ENCODE measurements around the gene SLC6A13. TPM values are rescaled to one million over a fixed set of nuclear protein-coding genes. Genes with fewer than 3 reads are reported as not detected.

Gene SLC6A13
- total and polyA plus RNA-seq, 2 donors (not counting 1 experiment from before 2014, with no cell fraction given): 0.22 to 0.54 TPM

DNA sequence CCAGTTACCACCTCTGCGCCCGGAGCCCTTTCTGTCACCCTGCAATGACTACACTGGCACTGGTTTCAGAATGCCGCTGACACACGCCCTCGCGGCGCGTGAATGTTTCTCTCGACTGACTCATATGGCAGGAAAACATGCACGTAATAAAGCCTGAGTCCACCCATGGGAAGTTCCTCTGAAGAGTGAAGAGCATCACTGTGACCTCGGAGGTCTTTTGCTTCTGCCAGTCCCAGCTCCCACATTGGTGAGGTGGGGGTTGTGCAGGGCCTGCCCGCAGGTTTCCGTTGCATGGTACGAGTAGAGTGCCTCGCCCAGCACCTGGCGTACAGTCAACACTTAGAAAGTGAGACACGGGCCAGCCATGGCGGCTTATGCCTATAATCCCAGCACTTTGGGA is 37.6 kb downstream of the SLC6A13 start:
- Histone ChIP-seq H3K4me3 (ENCODE audit: control extremely low read depth in 1 of 5, extremely low read depth in 1 of 5, insufficient read depth in 1 of 5, low read depth in 2 of 5, low read length in 4 of 5) (no peak overlapping the region), H3K27ac (ENCODE audit: low read length in 2 of 2) (no peak overlapping the region), H3K9me3 (ENCODE audit: control extremely low read depth in 1 of 3, control insufficient read depth in 2 of 3, insufficient read depth in 1 of 3, low read length in 2 of 3) (no peaks in the 10 kb centered on the region), H3K4me1 (ENCODE audit: control insufficient read depth in 2 of 2, insufficient read depth in 2 of 2, low read length in 2 of 2) (no peaks in the 10 kb centered on the region), H3K9ac (ENCODE audit: low read length) (no peak overlapping the region), H3K79me2 (ENCODE audit: control insufficient read depth, insufficient read depth, low read length) (no peaks in the 10 kb centered on the region), H3K27me3 (replicated peaks in 1 of 4; ENCODE audit: control extremely low read depth in 1 of 4, control insufficient read depth in 3 of 4, insufficient read depth in 4 of 4, low read length in 3 of 4) (no peaks in the 10 kb centered on the region), H3K4me2 (replicated peaks; ENCODE audit: low read depth, low read length, poor library complexity, severe bottlenecking) (no peak overlapping the region), H3K36me3 (replicated peaks in 1 of 2; ENCODE audit: control extremely low read depth in 1 of 2, control insufficient read depth in 1 of 2, extremely low read depth in 1 of 2, insufficient read depth in 2 of 2, low read length in 1 of 2) (no peaks in the 10 kb centered on the region), H2AFZ (ENCODE audit: insufficient read depth, low read depth, low read length, poor library complexity, severe bottlenecking) (no peak overlapping the region), H4K20me1 (ENCODE audit: control insufficient read depth, insufficient read depth, low read length, poor library complexity, severe bottlenecking) (no peaks in the 10 kb centered on the region)
- CTCF ChIA-PET: no interaction called here
- Mint-ChIP-seq H3K27ac (no peak overlapping the region), H3K4me1 (no peaks in the 10 kb centered on the region), H3K9me3 (ENCODE audit: insufficient read depth) (no peaks in the 10 kb centered on the region), H3K27me3 (peaks cover 24% of the 10 kb centered on the region), H3K4me3 (no peak overlapping the region)
- DNase-seq (no peak), ATAC-seq (ENCODE audit: low read depth) (no peak)
- POLR2A ChIA-PET: no interaction called here
- WGBS (ENCODE audit: insufficient coverage): 89% methylated on average over 13 of the region's 18 CpGs
- intact Hi-C loops (cut with micrococcal nuclease): no loop called here
- no peak for TF ChIP-seq EZH2 (IDR thresholded peaks at IDR 0.05; ENCODE audit: borderline replicate concordance, insufficient read depth, low read depth, low read length, poor library complexity, severe bottlenecking)
- TF ChIP-seq, protein P1, sequence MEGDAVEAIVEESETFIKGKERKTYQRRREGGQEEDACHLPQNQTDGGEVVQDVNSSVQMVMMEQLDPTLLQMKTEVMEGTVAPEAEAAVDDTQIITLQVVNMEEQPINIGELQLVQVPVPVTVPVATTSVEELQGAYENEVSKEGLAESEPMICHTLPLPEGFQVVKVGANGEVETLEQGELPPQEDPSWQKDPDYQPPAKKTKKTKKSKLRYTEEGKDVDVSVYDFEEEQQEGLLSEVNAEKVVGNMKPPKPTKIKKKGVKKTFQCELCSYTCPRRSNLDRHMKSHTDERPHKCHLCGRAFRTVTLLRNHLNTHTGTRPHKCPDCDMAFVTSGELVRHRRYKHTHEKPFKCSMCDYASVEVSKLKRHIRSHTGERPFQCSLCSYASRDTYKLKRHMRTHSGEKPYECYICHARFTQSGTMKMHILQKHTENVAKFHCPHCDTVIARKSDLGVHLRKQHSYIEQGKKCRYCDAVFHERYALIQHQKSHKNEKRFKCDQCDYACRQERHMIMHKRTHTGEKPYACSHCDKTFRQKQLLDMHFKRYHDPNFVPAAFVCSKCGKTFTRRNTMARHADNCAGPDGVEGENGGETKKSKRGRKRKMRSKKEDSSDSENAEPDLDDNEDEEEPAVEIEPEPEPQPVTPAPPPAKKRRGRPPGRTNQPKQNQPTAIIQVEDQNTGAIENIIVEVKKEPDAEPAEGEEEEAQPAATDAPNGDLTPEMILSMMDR (IDR thresholded peaks at IDR 0.05): no peak

DNA sequence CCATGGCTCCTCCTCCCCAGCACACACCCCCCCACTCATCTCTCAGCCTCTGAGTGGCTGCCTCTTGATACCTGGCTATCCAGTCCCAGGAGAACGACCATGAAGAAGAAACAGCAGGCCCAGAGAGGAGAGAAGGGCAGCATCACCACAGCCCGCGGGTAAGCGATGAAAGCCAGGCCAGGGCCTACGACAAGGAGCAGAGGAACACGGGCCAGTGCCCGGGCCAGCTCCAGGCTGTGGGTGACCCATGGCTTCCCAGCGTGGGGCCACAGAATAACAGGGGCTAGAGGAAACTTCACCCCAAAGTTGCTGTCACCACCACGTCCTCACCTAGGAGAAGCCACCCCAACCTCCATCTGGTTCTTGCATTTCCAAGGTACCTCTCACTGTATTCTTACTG is 38.3 kb downstream of the SLC6A13 start:
- Histone ChIP-seq H4K20me1 (ENCODE audit: control insufficient read depth, insufficient read depth, low read length, poor library complexity, severe bottlenecking) (no peaks in the 10 kb centered on the region), H3K9ac (ENCODE audit: low read length) (no peak overlapping the region), H3K4me3 (ENCODE audit: control extremely low read depth in 1 of 5, extremely low read depth in 1 of 5, insufficient read depth in 1 of 5, low read depth in 2 of 5, low read length in 4 of 5) (no peak overlapping the region), H3K4me2 (replicated peaks; ENCODE audit: low read depth, low read length, poor library complexity, severe bottlenecking) (no peak overlapping the region), H3K9me3 (ENCODE audit: control extremely low read depth in 1 of 3, control insufficient read depth in 2 of 3, insufficient read depth in 1 of 3, low read length in 2 of 3) (no peaks in the 10 kb centered on the region), H3K36me3 (replicated peaks in 1 of 2; ENCODE audit: control extremely low read depth in 1 of 2, control insufficient read depth in 1 of 2, extremely low read depth in 1 of 2, insufficient read depth in 2 of 2, low read length in 1 of 2) (no peaks in the 10 kb centered on the region), H3K4me1 (ENCODE audit: control insufficient read depth in 2 of 2, insufficient read depth in 2 of 2, low read length in 2 of 2) (no peaks in the 10 kb centered on the region), H2AFZ (ENCODE audit: insufficient read depth, low read depth, low read length, poor library complexity, severe bottlenecking) (no peak overlapping the region), H3K79me2 (ENCODE audit: control insufficient read depth, insufficient read depth, low read length) (no peaks in the 10 kb centered on the region), H3K27ac (ENCODE audit: low read length in 2 of 2) (no peak overlapping the region), H3K27me3 (replicated peaks in 1 of 4; ENCODE audit: control extremely low read depth in 1 of 4, control insufficient read depth in 3 of 4, insufficient read depth in 4 of 4, low read length in 3 of 4) (no peaks in the 10 kb centered on the region)
- no peaks in the 10 kb centered on the region for H3K4me1 Mint-ChIP-seq
- DNase-seq (no peak), ATAC-seq (ENCODE audit: low read depth) (no peak)
- peaks cover 18% of the 10 kb centered on the region for H3K27me3 Mint-ChIP-seq
- TF ChIP-seq, protein P1 (IDR thresholded peaks at IDR 0.05): no peak
- no peak for TF ChIP-seq EZH2 (IDR thresholded peaks at IDR 0.05; ENCODE audit: borderline replicate concordance, insufficient read depth, low read depth, low read length, poor library complexity, severe bottlenecking)
- POLR2A ChIA-PET: no interaction called here
- intact Hi-C loops (cut with micrococcal nuclease): no loop called here
- CTCF ChIA-PET: no interaction called here
- WGBS (ENCODE audit: insufficient coverage): 87% methylated on average over 9 of the region's 9 CpGs
- no peaks in the 10 kb centered on the region for H3K9me3 Mint-ChIP-seq (ENCODE audit: insufficient read depth)
- H3K4me3 Mint-ChIP-seq: no peak overlapping the region
- H3K27ac Mint-ChIP-seq: no peak overlapping the region

Measured in B cell (primary cell).